ENCODE measurements around the gene GIGYF1.
"Not testable (repeated sequence)": the region's sequence is repeated elsewhere in the genome, so short reads cannot be mapped to it uniquely, and the experiment has no call there.

GIGYF1 gene

GRCh38 chr7:100665168-100665726 lies 28.8 kb downstream of the GIGYF1 start:
- DNase-seq (ENCODE audit: extremely low read depth, low read depth) = no peak
- TF ChIP-seq CTCF (IDR thresholded peaks at IDR 0.05; ENCODE audit: low read depth, low read length) = no peak

GRCh38 chr7:100662194-100662776 lies 31.8 kb downstream of the GIGYF1 start:
- DNase-seq (ENCODE audit: extremely low read depth, low read depth) = not testable (repeated sequence)

- DNase-seq (ENCODE audit: extremely low read depth, low read depth) = no peak
- no peak for TF ChIP-seq CTCF (IDR thresholded peaks at IDR 0.05; ENCODE audit: low read depth, low read length)
Observed at GRCh38 chr7:100655908-100656674, 38.0 kb downstream of the GIGYF1 start, which contains the start of gene ACTL6B. TSS of gene ACTL6B (minus strand) at chr7:100656448. CDS start at chr7:100656354, 94 bp downstream.

- no peak for DNase-seq (ENCODE audit: extremely low read depth, low read depth)
- TF ChIP-seq CTCF (IDR thresholded peaks at IDR 0.05; ENCODE audit: low read depth, low read length) = no peak
Observed at GRCh38 chr7:100654908-100655831, 38.9 kb downstream of the GIGYF1 start.

- DNase-seq (ENCODE audit: extremely low read depth, low read depth) = no peak
- no peak for TF ChIP-seq CTCF (IDR thresholded peaks at IDR 0.05; ENCODE audit: low read depth, low read length)
Observed at GRCh38 chr7:100649826-100650565, 44.1 kb downstream of the GIGYF1 start.

GRCh38 chr7:100642534-100642907 lies 51.5 kb downstream of the GIGYF1 start:
- TF ChIP-seq CTCF (IDR thresholded peaks at IDR 0.05; ENCODE audit: low read depth, low read length) = no peak
- DNase-seq (ENCODE audit: extremely low read depth, low read depth) = no peak

Measured in AG09319 (cell line).